ENCODE measurements around the gene RPS15. TPM values are rescaled to one million over a fixed set of nuclear protein-coding genes. Genes with fewer than 3 reads are reported as not detected.
A peak's percentile ranks its signal among the peaks of the same experiment; 100 is the strongest.

The RPS15 gene
- total and polyA plus RNA-seq, 9 of the 15 experiments (the other 6 are each of a cell fraction or from before 2014, with no cell fraction given) = 605 to 2,791 (median 957) TPM

GRCh38 chr19:1407528-1408299 is 30.5 kb upstream of the RPS15 start, which contains the start of gene DAZAP1 (continued):
- TF ChIP-seq POLR3A (IDR thresholded peaks at IDR 0.05; ENCODE audit: borderline replicate concordance, extremely low read depth, insufficient read depth, insufficient read length) = no peak
- TF ChIP-seq LEF1 (IDR thresholded peaks at IDR 0.05) = no peak
- TF ChIP-seq CTBP1 (IDR thresholded peaks at IDR 0.05; ENCODE audit: borderline replicate concordance) = no peak; the same call in 1 of the 2 replicates
- no peak for TF ChIP-seq ZNF583 (CRISPR knock-in tag; IDR thresholded peaks at IDR 0.05)
- 0 out of 2 replicates have a peak, but pooled peaks have one; percentile 14 for TF ChIP-seq TGIF2 (CRISPR knock-in tag; IDR thresholded peaks at IDR 0.05)
- TF ChIP-seq, protein P1, sequence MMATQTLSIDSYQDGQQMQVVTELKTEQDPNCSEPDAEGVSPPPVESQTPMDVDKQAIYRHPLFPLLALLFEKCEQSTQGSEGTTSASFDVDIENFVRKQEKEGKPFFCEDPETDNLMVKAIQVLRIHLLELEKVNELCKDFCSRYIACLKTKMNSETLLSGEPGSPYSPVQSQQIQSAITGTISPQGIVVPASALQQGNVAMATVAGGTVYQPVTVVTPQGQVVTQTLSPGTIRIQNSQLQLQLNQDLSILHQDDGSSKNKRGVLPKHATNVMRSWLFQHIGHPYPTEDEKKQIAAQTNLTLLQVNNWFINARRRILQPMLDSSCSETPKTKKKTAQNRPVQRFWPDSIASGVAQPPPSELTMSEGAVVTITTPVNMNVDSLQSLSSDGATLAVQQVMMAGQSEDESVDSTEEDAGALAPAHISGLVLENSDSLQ (IDR thresholded peaks at IDR 0.05) = no peak
- TF ChIP-seq ETV5 (CRISPR knock-in tag; IDR thresholded peaks at IDR 0.05; ENCODE audit: low read depth) = no peak
- TF ChIP-seq DNMT1 (IDR thresholded peaks at IDR 0.05) = no peak
- TF ChIP-seq PHF8 (IDR thresholded peaks at IDR 0.05; ENCODE audit: borderline replicate concordance, low read length) = peak; percentile 31; the same call in 1 of the 2 replicates
- TF ChIP-seq, protein P2, sequence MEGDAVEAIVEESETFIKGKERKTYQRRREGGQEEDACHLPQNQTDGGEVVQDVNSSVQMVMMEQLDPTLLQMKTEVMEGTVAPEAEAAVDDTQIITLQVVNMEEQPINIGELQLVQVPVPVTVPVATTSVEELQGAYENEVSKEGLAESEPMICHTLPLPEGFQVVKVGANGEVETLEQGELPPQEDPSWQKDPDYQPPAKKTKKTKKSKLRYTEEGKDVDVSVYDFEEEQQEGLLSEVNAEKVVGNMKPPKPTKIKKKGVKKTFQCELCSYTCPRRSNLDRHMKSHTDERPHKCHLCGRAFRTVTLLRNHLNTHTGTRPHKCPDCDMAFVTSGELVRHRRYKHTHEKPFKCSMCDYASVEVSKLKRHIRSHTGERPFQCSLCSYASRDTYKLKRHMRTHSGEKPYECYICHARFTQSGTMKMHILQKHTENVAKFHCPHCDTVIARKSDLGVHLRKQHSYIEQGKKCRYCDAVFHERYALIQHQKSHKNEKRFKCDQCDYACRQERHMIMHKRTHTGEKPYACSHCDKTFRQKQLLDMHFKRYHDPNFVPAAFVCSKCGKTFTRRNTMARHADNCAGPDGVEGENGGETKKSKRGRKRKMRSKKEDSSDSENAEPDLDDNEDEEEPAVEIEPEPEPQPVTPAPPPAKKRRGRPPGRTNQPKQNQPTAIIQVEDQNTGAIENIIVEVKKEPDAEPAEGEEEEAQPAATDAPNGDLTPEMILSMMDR (IDR thresholded peaks at IDR 0.05 in 2 of 3, conservative IDR thresholded peaks at IDR 0.05 in 1 of 3; ENCODE audit: insufficient read depth in 2 of 3, low read depth in 1 of 3, low read length in 3 of 3) = no peak
- no peak for TF ChIP-seq ZBTB12 (CRISPR knock-in tag; IDR thresholded peaks at IDR 0.05)
- no peak for TF ChIP-seq ZNF445 (CRISPR knock-in tag; IDR thresholded peaks at IDR 0.05; ENCODE audit: low read depth)
- TF ChIP-seq POLR2B (IDR thresholded peaks at IDR 0.05; ENCODE audit: low read depth, partially characterized antibody) = no peak
- TF ChIP-seq SRSF9 (IDR thresholded peaks at IDR 0.05; ENCODE audit: borderline replicate concordance, low read depth, low read length) = no peak
- TF ChIP-seq MYBL2 (IDR thresholded peaks at IDR 0.05; ENCODE audit: low read depth) = no peak
- no peak for TF ChIP-seq MYBL2 (CRISPR knock-in tag; IDR thresholded peaks at IDR 0.05; ENCODE audit: borderline replicate concordance)
- TF ChIP-seq, protein P3, sequence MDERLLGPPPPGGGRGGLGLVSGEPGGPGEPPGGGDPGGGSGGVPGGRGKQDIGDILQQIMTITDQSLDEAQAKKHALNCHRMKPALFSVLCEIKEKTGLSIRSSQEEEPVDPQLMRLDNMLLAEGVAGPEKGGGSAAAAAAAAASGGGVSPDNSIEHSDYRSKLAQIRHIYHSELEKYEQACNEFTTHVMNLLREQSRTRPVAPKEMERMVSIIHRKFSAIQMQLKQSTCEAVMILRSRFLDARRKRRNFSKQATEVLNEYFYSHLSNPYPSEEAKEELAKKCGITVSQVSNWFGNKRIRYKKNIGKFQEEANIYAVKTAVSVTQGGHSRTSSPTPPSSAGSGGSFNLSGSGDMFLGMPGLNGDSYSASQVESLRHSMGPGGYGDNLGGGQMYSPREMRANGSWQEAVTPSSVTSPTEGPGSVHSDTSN (CRISPR knock-in tag; IDR thresholded peaks at IDR 0.05; ENCODE audit: low read depth) = no peak
- TF ChIP-seq, protein P3 (tag; conservative IDR thresholded peaks at IDR 0.05; ENCODE audit: low read depth) = no peak
- TF ChIP-seq GABPB1 (CRISPR knock-in tag; IDR thresholded peaks at IDR 0.05) = no peak
- no peak for TF ChIP-seq MTA2 (IDR thresholded peaks at IDR 0.05; ENCODE audit: low read depth)
- TF ChIP-seq ZNF121 (CRISPR knock-in tag; conservative IDR thresholded peaks at IDR 0.05) = no peak
- TF ChIP-seq CBFB (CRISPR knock-in tag; IDR thresholded peaks at IDR 0.05) = no peak

Measured in K562 (cell line).